GM18498 (cell line): Measurements from ENCODE around the gene ANKRD13A.

Experiments
- ATAC-seq: cut with Tn5 transposase; IDR thresholded peaks from one replicate; pipeline ENCODE4 v1.9.1; 2021; ENCODE audit warnings: mild to moderate bottlenecking, moderate library complexity; ENCODE audit not compliant: unreplicated experiment

The ANKRD13A gene

DNA sequence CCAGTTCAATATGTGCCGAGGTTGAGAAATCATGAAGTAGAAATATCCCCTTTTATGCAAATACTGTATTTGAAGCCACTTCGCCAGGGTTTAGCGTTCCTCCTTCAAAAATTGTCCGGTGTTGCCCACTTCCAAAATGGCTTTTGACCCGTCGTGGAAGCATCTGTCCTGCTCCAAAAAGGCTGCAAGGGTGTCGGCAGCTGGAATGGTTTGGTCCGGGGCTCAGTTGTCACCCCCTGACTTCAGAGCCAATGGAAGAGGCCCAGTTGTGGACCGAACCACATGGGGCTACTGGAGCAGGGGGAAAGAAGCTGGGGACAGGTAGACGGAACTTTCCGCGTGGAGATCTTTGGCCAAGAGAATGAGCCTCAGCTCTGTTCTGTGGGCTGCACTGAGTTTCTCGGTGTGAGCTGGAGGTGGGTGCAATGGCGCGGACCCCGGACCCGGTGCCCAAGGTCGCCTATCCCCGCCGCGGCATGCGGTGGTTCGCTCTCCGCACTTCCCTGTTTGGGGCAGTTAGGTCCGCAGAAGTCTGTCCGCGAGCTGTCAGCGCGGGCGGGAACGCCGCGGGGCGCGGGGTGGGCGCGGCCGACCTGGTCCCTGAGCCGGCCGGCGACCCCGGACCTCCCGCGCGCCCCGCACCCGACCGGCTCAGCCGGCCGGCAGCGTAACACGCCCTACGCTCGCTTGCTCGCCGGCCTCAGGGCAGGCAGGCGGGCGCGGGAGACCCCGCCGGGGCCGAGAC, at the start of gene ANKRD13A:
Gene ANKRD13A, plus strand, starts transcription at position 527 of the 745 bp plus-strand sequence. CDS start 259 bp downstream, outside the sequence.
- peak; percentile 52 for ATAC-seq

DNA sequence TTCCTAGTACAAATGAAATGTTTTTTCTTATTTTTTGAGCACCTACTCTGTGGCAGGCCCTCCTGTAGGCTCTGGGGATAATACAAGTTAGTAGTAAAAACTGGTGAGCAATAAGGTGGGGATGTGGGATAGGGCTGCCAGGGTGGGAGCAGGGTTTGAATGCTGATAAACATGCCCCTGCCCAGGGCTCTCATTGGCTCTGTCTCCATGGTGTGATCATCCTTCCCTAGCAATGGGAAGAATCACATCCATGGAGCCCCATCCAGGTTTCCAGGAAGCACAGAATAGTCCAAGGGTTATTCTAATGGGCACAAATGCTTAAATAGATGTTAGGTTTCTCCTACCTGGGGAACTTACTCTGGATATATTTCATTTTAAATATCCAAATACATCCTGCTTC, 48.6 kb upstream of the ANKRD13A start:
- no peak for ATAC-seq

- no peak for ATAC-seq
These were observed 48.1 kb upstream of the ANKRD13A start for GRCh38 chr12:109951136-109951535.

- ATAC-seq = no peak
These were observed 47.5 kb upstream of the ANKRD13A start for GRCh38 chr12:109951751-109952150.

DNA sequence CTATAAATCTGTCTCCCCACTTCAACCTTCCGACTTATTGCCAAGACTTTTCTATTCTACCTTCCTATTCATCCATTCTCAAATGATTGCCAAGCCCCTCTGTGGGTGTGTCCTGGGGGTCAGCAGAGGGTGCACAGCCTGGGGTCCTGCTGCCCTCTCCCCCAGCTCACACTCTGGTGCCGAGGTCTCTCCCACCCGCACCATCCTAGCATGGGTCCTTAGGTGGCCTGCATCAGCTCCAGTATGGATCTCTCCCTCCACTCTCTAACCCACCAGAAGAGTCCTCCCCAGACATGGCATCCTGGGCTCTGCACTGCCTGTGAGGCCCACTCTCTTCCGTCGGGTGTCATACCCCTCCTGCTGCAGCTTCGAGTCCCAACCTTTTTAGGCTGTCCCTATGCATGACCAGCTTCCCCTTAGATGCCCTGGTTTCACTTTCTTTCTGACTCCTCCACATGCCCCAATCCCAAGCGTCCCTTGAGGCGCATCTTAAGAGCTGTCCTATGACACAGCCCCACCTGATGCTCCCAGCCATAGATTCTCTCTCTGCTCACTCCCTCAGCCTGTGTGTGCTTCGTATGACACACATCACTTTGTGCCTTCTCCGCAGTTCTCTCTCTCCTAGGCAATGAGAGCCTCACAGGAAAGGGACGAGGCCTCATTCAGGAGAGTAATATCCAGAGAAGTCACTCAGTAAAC, 46.9 kb upstream of the ANKRD13A start:
- no peak for ATAC-seq

- no peak for ATAC-seq
These were observed 46.4 kb upstream of the ANKRD13A start for GRCh38 chr12:109952873-109953272.

DNA sequence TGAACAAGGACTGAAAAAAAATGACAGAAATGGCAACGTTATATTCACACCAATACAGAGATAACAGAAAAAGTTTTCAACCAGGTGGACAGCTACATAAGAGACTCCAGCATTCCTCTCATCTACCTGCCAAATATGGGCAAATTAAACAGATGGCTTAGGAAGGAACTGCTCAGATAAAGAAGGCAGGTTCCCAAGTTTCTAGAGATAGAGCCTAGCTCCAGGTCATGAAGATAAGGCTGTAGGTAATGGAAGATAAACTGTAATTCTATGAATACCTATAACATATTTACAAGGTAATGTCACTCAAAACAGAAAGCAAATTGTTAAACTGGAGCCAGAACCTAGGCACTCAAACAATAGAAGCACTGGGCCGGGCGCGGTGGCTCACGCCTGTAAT, 45.6 kb upstream of the ANKRD13A start:
- ATAC-seq = no peak

DNA sequence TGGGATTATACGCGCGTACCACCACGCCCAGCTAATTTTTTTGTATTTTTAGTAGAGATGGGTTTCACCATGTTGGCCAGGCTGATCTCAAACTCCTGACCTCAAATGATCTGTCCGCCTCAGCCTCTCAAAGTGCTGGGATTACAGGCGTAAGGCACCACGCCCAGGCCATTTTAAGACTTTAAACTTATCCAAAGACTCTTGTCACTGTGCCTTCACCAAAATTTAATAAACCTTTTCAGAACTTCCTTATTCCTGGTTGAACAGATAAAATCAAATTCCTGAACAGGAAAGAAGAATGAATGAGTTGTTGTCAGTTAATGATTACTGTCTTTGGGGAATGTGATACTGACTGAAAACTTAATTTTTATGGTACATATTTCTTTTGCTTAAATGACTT, 40.9 kb upstream of the ANKRD13A start:
- ATAC-seq = no peak

DNA sequence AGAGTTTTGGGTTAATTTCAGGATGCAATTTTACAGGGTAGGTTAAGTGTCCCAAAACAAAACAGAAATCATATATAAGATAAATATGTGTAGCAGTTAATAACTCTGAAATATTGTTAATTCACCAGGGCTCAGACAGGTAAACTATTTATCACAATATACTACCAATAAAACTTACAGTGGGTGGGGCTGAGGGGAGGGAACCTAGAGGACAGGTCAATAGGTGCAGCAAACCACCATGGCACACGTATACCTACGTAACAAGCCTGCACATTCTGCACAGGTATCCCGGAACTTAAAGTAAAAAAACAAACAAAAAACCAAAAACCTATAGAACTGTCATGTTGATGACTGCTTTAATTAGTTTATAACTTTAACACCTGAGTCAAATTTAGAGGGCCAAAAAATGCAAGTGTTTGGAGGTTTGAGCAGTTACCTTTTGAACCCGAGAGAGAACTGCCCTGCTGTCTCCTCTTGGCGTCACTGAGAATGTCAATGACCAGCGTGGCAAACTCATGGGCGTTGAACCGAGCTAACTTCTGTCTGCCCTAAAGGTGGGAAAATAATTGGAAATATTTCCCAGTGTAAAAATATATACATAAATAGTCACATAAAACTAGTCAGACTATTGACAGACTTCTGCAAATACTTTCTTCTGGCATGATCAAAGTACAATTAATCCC, 39.7 kb upstream of the ANKRD13A start:
- no peak for ATAC-seq

DNA sequence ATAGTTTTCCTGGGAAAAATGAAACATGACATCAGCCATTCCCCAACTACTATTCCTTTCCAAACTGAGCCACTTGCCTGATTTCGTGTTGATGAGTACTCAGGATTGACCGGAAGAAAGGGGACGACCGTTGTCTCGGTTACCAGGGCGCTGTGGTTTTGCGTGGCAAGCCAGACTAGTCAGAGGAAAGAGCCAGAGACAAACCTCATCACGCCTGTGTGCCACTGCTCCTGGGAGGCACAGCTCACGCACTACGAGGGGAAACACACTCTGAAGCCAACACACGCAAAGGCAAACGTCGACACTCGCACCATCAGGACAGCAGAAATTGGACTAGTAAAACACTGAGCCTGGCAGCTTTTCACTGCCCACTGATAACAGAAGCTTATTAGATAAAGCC, 38.0 kb upstream of the ANKRD13A start:
- ATAC-seq = no peak

GRCh38 chr12:109961612-109962011, 37.6 kb upstream of the ANKRD13A start:
- no peak for ATAC-seq

DNA sequence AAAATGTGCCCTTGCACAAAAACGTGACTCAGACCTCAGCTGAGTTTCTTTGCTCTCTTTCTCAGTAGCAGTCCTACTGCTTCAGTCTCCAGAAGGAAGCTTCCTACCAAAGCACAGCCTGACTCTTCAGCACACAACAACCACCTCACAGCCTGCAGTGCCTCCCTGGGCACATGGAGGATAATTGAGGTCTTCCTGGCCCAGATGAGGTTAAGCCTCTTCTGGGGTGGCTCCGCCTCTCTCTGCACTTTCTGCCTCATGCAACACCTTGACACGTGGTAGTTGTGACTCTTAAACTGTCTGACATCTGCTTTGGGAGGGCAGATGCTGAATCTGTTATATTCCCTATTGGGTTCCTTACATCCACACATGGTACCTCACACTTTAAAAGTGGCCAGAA, 36.8 kb upstream of the ANKRD13A start:
- no peak for ATAC-seq

DNA sequence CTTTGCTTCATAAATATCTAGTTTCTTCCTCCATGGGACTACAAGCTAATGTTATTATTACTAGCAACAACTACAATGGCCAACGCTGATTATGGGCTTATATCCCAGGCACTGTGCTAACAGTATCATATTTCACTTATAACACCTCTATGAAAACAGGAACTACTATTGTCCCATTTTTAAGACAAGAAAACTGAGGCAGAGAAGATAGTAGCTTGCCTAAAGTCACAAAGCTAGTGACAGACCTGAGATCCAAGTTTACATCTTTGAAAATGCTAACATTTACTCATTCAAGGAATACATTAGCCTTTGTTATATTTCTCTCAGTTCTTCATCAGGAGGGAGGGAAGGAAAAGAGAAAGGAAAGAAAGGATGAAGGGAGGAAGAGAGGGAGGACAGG, 35.9 kb upstream of the ANKRD13A start:
- ATAC-seq = no peak

- no peak for ATAC-seq
These were observed 35.3 kb upstream of the ANKRD13A start for GRCh38 chr12:109963743-109964429.

GRCh38 chr12:109966546-109966945, 32.7 kb upstream of the ANKRD13A start:
- ATAC-seq = no peak

- no peak for ATAC-seq
These were observed 31.7 kb upstream of the ANKRD13A start for GRCh38 chr12:109967383-109968031.

GRCh38 chr12:109968032-109968420, 31.2 kb upstream of the ANKRD13A start:
- no peak for ATAC-seq

DNA sequence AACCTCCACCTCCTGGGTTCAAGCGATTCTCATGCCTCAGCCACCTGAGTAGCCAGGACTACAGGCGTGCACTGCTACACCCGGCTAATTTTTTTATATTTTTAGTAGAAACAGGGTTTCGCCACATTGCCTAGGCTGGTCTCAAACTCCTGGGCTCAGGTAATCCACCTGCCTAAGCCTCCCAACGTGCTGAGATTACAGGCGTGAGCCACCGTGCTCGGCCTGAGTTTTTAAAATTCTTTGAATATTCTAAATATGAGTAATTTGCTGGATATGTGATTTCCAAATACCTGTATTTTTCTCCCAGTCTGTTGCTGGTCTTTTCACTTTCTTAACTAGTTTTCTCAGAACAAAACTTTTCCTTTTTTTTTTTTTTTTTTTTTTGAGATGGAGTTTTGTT, 30.4 kb upstream of the ANKRD13A start:
- no peak for ATAC-seq

GRCh38 chr12:109972821-109973220, 26.4 kb upstream of the ANKRD13A start:
- ATAC-seq = no peak

DNA sequence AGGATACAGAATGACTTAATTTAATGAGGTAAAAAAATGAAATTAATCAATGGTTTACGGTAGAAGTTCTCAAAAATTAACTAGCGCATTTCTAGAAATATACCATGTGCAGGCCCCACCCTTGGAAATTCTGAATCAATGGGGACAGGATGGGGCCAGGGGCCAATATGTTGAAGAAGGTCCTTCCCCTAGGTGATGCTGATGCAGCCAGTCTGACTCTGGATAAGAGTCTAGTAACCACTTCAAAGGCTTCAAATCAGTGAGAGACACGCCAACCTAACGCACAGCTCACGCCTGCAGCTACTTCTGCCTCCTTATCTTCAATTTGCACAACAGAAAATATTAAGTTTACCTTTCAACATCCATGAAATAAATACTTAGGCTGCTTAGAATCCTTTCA, 17.9 kb upstream of the ANKRD13A start:
- no peak for ATAC-seq

DNA sequence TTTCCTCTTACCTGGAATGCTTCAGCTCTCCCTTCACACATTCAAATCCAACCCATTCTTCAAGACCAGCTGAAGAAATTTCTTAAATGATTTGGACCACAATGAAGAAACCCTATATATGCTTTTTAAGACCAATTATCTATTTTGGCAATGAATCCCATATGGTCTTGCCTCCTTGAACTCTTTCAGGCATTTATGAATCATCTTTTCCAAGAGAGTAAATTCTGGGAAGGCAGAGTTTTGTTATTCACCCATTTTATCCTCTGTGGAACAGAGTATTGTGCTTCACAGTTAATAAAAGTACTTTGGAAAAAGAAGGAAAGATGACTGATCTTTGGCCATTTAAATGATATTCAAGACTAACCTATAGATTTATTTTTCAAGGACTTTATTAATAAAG, 17.0 kb upstream of the ANKRD13A start:
- ATAC-seq = no peak
